B cell (primary cell): ENCODE data around the gene ATP9A.

Experiments used
- EZH2 ChIP-seq: IDR thresholded peaks from 2 replicates; pipeline ENCODE4 v1.6.1; 2012; ENCODE audit warnings: borderline replicate concordance, low read depth, mild to moderate bottlenecking, moderate library complexity, low read length; ENCODE audit not compliant: insufficient read depth, poor library complexity, severe bottlenecking
- TF ChIP-seq, protein P1 (sequence below): fragments of 200-600 bp; IDR thresholded peaks from one replicate; pipeline ENCODE4 v1.8.0; 2022; ENCODE audit warnings: antibody characterized with exemption, mild to moderate bottlenecking

GRCh38 chr20:51661609-51662178 lies 106.5 kb downstream of the ATP9A start:
- TF ChIP-seq, protein P1, sequence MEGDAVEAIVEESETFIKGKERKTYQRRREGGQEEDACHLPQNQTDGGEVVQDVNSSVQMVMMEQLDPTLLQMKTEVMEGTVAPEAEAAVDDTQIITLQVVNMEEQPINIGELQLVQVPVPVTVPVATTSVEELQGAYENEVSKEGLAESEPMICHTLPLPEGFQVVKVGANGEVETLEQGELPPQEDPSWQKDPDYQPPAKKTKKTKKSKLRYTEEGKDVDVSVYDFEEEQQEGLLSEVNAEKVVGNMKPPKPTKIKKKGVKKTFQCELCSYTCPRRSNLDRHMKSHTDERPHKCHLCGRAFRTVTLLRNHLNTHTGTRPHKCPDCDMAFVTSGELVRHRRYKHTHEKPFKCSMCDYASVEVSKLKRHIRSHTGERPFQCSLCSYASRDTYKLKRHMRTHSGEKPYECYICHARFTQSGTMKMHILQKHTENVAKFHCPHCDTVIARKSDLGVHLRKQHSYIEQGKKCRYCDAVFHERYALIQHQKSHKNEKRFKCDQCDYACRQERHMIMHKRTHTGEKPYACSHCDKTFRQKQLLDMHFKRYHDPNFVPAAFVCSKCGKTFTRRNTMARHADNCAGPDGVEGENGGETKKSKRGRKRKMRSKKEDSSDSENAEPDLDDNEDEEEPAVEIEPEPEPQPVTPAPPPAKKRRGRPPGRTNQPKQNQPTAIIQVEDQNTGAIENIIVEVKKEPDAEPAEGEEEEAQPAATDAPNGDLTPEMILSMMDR, result no peak
- TF ChIP-seq EZH2, result no peak
